GM12878 (cell line): ENCODE measurements around the gene NFE2L2. TPM values are rescaled to one million over a fixed set of nuclear protein-coding genes. Genes with fewer than 3 reads are reported as not detected.

Source experiments
- ASH2L ChIP-seq: fragments of 300-600, 200-600 bp; sonication (generic); IDR thresholded peaks from 2 replicates; pipeline ENCODE4 v1.6.1; 2017; ENCODE audit warnings: low read depth, mild to moderate bottlenecking, borderline replicate concordance
- ATF2 ChIP-seq: IDR thresholded peaks from 2 replicates; pipeline ENCODE4 v1.6.1; 2012; ENCODE audit warnings: low read length, inconsistent platforms
- CBX5 ChIP-seq: sonication (generic); IDR thresholded peaks from 2 replicates; pipeline ENCODE4 v1.6.1; 2016; ENCODE audit warnings: low read depth, moderate library complexity, mild to moderate bottlenecking, inconsistent platforms
- CEBPB ChIP-seq, 2 experiments: fragments of 150-350 bp in 1 of 2; IDR thresholded peaks; 2 replicates each; pipeline ENCODE4 v1.6.1; 2012 to 2014; ENCODE audit warnings: low read depth in 2 of 2, low read length in 2 of 2, borderline replicate concordance in 1 of 2, inconsistent platforms in 1 of 2
- CHD1 ChIP-seq: IDR thresholded peaks from 2 replicates; pipeline ENCODE4 v1.6.1; 2012; ENCODE audit warnings: low read depth, low read length, improper control_type of control experiment
- EZH2 ChIP-seq: IDR thresholded peaks from 2 replicates; pipeline ENCODE4 v1.6.1; 2012; ENCODE audit warnings: low read depth, mild to moderate bottlenecking, control low read depth, inconsistent platforms, low read length, borderline replicate concordance; ENCODE audit not compliant: control insufficient read depth
- FOXM1 ChIP-seq: IDR thresholded peaks from 2 replicates; pipeline ENCODE4 v1.6.1; 2012; ENCODE audit warnings: low read depth, mild to moderate bottlenecking, inconsistent platforms, low read length, moderate library complexity
- KLF5 ChIP-seq: fragments of 450-650 bp; IDR thresholded peaks from 2 replicates; pipeline ENCODE4 v1.6.1; 2014; ENCODE audit warnings: mild to moderate bottlenecking; ENCODE audit not compliant: partially characterized antibody
- MAX ChIP-seq: IDR thresholded peaks from 2 replicates; pipeline ENCODE4 v1.6.1; 2012; ENCODE audit warnings: low read depth, low read length, improper control_type of control experiment
- POLR2A ChIP-seq: IDR thresholded peaks from 2 replicates; pipeline ENCODE4 v1.6.1; 2011; ENCODE audit warnings: low read depth, mild to moderate bottlenecking, low read length
- POLR2AphosphoS2 ChIP-seq: IDR thresholded peaks from 2 replicates; pipeline ENCODE4 v1.6.1; 2011; ENCODE audit warnings: low read depth, mild to moderate bottlenecking, low read length, improper control_type of control experiment, moderate library complexity
- POLR2AphosphoS5 ChIP-seq: IDR thresholded peaks from 2 replicates; pipeline ENCODE4 v1.6.1; 2011; ENCODE audit warnings: mild to moderate bottlenecking, low read length, inconsistent platforms
- RB1 ChIP-seq: fragments of 450-650 bp; formaldehyde crosslinking; IDR thresholded peaks from 2 replicates; pipeline ENCODE4 v1.6.1; 2017; ENCODE audit warnings: mild to moderate bottlenecking, borderline replicate concordance
- SMAD1 ChIP-seq: fragments of 450-650 bp; IDR thresholded peaks from 2 replicates; pipeline ENCODE4 v1.6.1; 2018; ENCODE audit warnings: mild to moderate bottlenecking, low read depth; ENCODE audit not compliant: partially characterized antibody
- SMARCA5 ChIP-seq: fragments of 450-650 bp; IDR thresholded peaks from 2 replicates; pipeline ENCODE4 v1.6.1; 2017; ENCODE audit warnings: mild to moderate bottlenecking
- SUZ12 ChIP-seq: fragments of 200-600 bp; sonication (generic); IDR thresholded peaks from one replicate; pipeline ENCODE4 v1.6.1; 2018; ENCODE audit warnings: antibody characterized with exemption, mild to moderate bottlenecking; ENCODE audit not compliant: unreplicated experiment
- ZBED1 ChIP-seq: IDR thresholded peaks from 2 replicates; pipeline ENCODE4 v1.6.1; 2016; ENCODE audit warnings: borderline replicate concordance
- ZNF274 ChIP-seq: IDR thresholded peaks from one replicate; pipeline ENCODE4 v1.8.0; 2011; ENCODE audit not compliant: insufficient read length, insufficient read depth
- ZNF622 ChIP-seq: fragments of 450-650 bp; IDR thresholded peaks from 2 replicates; pipeline ENCODE4 v1.6.1; 2017; ENCODE audit warnings: mild to moderate bottlenecking, inconsistent platforms
- polyA plus RNA-seq, 11 experiments: library from polyadenylated mRNA; depleted of rRNA in 4 of 11; unstranded in 6 of 11; stranded (reverse) in 5 of 11; fragments of >200 nt; fragmentation: Nextera tagmentation in 4 of 11; fragmentation: Illumina TruSeq in 1 of 11; extraction: Ambion mirVana in 4 of 11; extraction: Trizol in 1 of 11; gene quantifications; 1 replicate in 1 of 11; 2 replicates in 10 of 11; pipeline versions ENCODE4 v1.2.1 to v1.2.3, GENCODE V29; 2011 to 2016; ENCODE audit warnings: inconsistent platforms in 2 of 11, missing spikeins in 2 of 11, low read depth in 1 of 11
- total RNA-seq, 4 experiments: library from RNA; depleted of rRNA in 3 of 4; stranded (reverse); fragments of >200 nt in 3 of 4; fragmentation: Illumina TruSeq in 1 of 4; extraction: Trizol in 1 of 4; gene quantifications; 2 replicates each; pipeline versions ENCODE4 v1.2.1 to v1.2.3, GENCODE V29; 2013 to 2021
- TF ChIP-seq, protein P1 (sequence below): fragments of 450-650 bp; IDR thresholded peaks from 2 replicates; pipeline ENCODE4 v1.6.1; 2014; ENCODE audit warnings: mild to moderate bottlenecking
- TF ChIP-seq, protein P2 (sequence below): fragments of 450-650 bp; IDR thresholded peaks from 2 replicates; pipeline ENCODE4 v1.6.1; 2017; ENCODE audit warnings: antibody characterized with exemption, mild to moderate bottlenecking, moderate library complexity

Gene NFE2L2
- total and polyA plus RNA-seq, 10 of the 15 experiments (the other 5 are each of a cell fraction or from before 2014, with no cell fraction given): 18.4 to 69.8 (median 37.1) TPM

GRCh38 chr2:177264693-177265587 is at the start of gene NFE2L2 (continued):
- TF ChIP-seq ATF2 (no peak), ZBED1 (no peak), SUZ12 (no peak), RB1 (0 out of 2 replicates have a peak, but pooled peaks have one; percentile 50), ZNF622 (no peak), ZNF274 (no peak), CBX5 (peak; percentile 21; the same call in 1 of the 2 replicates), POLR2AphosphoS2 (peak; percentile 23; the same call in 1 of the 2 replicates), SMARCA5 (no peak; the same call in 1 of the 2 replicates), SMAD1 (peak; percentile 60), KLF5 (peak; percentile 29), ASH2L (0 out of 2 replicates have a peak, but pooled peaks have one; percentile 55), FOXM1 (no peak; the same call in 1 of the 2 replicates), POLR2AphosphoS5 (peak; percentile 73), MAX (0 out of 2 replicates have a peak, but pooled peaks have one; percentile 42), EZH2 (no peak), POLR2A (peak; percentile 68), CHD1 (no peak), CEBPB (IDR thresholded peaks at IDR 0.05; ENCODE audit: borderline replicate concordance in 1 of 2, low read depth in 2 of 2, low read length in 2 of 2) (peak in 1 of 2 experiments; percentile 72; a peak in 2 of 4 replicates)
- TF ChIP-seq, protein P1, sequence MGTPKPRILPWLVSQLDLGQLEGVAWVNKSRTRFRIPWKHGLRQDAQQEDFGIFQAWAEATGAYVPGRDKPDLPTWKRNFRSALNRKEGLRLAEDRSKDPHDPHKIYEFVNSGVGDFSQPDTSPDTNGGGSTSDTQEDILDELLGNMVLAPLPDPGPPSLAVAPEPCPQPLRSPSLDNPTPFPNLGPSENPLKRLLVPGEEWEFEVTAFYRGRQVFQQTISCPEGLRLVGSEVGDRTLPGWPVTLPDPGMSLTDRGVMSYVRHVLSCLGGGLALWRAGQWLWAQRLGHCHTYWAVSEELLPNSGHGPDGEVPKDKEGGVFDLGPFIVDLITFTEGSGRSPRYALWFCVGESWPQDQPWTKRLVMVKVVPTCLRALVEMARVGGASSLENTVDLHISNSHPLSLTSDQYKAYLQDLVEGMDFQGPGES: no peak
- TF ChIP-seq, protein P2, sequence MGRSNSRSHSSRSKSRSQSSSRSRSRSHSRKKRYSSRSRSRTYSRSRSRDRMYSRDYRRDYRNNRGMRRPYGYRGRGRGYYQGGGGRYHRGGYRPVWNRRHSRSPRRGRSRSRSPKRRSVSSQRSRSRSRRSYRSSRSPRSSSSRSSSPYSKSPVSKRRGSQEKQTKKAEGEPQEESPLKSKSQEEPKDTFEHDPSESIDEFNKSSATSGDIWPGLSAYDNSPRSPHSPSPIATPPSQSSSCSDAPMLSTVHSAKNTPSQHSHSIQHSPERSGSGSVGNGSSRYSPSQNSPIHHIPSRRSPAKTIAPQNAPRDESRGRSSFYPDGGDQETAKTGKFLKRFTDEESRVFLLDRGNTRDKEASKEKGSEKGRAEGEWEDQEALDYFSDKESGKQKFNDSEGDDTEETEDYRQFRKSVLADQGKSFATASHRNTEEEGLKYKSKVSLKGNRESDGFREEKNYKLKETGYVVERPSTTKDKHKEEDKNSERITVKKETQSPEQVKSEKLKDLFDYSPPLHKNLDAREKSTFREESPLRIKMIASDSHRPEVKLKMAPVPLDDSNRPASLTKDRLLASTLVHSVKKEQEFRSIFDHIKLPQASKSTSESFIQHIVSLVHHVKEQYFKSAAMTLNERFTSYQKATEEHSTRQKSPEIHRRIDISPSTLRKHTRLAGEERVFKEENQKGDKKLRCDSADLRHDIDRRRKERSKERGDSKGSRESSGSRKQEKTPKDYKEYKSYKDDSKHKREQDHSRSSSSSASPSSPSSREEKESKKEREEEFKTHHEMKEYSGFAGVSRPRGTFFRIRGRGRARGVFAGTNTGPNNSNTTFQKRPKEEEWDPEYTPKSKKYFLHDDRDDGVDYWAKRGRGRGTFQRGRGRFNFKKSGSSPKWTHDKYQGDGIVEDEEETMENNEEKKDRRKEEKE: no peak
